Measurements from ENCODE around the gene GATAD2A.
"Not testable (repeated sequence)": the region's sequence is repeated elsewhere in the genome, so short reads cannot be mapped to it uniquely, and the experiment has no call there.

GATAD2A gene

DNA sequence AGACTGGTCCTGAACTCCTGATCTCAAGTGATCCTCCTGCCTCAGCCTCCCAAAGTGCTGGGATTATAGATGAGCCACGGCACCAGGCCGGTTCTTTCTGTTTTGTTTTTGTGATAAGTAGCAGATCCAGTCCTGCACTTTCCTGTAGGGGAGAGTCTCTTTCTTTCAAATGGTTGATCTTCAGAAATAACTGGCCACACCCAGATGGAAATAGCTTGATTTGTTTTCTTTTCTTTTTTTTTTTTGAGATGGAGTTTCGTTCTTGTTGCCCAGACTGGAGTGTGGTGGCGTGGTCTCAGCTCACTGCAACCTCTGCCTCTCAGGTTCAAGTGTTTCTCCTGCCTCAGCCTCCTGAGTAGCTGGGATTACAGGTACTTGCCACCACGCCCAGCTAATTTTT, 66.6 kb downstream of the GATAD2A start:
- DNase-seq: not testable (repeated sequence)

DNA sequence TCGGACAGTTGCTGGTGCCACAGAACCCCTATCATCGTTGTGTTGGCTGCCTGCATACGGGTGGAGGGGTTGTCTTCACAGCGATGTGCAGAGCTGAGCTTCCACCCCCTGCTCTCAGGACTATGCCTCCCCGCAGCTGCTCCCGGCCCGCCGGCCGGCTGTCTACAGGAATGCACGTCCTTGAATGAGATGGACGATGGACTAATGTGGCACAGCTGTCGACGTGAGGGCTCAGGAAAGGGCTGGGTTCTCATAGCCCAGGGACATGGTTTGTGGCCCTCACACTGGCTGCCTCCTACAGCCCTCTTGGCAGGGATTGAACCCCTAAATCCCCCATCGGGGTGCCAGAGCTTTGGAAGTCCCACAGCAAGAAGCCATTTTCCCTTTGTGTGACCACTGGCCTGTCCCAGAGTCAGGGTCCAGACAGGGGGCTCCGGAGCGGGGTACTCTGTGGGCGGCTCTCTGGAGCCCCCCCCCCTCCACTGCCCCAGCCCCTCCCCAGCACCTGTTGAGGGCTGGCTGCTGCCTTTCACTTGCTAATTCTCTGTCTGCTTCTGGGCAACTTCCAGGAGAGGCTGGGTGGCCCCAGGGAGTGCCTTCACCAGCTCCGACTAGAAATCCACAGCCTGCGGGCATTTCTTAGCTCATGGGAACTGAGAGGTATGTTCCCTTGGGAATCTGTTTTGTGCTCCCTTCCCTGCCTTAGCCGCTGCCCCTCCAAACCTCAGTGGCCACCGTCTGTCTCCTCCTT, 69.7 kb downstream of the GATAD2A start:
- no peak for DNase-seq

DNA sequence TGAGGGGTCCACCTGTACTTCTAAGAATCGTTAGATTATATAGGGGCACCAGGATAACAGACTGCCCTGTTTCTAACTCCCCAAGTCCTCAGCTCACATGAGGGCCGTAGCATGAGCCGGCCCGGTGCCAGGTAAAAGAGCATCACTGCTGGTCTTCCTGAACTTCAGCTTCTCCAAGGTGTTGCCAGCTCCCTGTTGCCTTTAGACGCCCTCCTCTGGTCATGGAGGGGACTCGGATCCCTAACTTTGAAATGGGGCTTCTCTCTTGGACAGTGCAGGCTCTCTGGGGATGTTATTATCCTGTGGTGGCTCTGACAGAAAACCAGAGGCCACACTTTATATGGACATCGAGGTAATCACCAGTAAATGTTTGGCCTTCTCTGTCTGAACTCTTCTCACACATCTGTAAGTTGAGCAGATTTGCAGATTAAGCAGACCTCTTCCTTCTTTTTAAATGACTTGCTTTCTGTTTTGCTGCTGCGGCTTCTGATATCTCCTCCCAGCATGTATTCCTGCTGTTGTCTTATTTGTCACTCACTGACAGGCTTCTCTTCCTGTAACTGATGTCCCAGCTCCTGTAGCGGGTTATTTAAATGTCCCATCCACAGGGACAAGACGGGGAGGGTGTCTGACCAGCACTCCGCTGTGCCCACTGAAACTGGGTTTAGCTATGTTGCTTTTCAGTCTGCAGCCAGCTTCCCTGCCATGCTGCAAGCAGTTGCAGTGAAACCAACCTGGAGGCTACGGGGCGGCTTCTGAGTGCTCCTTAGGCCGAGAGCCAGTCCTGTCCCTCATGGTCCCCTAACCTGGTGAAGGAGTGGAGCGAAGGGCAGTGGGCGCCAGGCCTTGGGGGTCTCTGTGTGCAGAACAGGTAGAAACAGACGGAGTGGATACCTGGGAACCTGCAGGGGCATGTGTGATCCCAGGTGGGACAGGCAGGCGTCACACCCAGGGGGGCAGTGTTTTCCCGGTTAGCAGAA, 70.7 kb downstream of the GATAD2A start:
- DNase-seq: no peak

DNA sequence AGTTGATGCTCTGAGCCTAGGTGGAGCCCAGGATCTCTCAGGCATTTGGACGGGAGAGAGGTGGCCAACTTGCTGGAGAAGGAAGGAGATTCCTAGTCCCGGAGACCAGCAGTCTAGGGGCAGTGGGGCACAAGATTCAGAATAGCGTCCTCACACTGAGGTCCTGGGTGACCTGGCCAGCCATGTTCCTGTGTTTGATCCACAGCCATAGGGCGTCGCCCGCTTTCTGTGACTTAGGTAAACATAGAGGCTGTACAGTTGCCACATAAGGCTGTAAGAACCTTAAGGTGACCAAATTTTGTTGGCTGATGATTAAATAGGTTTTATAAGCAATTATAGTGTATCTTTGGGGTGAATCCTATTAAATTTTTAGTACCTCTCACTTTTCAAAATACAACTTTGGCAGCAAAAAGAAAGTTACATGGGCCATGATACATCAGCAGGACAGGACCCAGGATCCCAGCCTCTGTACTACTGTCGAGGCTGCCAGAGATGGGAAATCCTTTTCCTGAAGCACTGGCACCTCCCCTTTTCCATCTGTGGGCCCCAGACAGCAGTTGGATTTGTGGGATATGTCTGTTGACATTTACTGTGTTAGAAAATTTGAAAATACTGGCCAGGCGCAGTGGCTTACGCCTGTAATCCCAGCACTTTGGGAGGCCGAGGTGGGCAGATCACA, 72.4 kb downstream of the GATAD2A start:
- no peak for DNase-seq

DNA sequence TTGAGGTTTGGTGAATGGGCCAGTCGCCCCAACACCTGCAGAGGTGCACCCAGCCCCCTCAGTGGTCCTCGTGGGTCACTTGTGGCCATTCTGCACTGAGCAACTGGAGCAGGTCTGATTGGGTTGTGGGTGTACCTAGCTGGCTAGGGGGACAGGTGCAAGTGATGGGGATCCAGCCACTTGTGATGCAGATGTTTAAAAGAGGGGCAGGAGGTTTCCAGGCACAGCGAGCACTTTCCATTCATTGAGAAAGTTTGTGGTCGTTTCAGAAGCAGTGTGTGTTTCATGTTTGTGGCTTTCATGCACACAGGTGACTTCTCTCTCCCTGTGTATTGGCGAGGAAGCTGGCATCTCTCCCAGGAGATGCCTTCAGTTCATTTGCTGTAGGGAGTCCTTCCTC, 75.2 kb downstream of the GATAD2A start:
- no peak for DNase-seq

DNA sequence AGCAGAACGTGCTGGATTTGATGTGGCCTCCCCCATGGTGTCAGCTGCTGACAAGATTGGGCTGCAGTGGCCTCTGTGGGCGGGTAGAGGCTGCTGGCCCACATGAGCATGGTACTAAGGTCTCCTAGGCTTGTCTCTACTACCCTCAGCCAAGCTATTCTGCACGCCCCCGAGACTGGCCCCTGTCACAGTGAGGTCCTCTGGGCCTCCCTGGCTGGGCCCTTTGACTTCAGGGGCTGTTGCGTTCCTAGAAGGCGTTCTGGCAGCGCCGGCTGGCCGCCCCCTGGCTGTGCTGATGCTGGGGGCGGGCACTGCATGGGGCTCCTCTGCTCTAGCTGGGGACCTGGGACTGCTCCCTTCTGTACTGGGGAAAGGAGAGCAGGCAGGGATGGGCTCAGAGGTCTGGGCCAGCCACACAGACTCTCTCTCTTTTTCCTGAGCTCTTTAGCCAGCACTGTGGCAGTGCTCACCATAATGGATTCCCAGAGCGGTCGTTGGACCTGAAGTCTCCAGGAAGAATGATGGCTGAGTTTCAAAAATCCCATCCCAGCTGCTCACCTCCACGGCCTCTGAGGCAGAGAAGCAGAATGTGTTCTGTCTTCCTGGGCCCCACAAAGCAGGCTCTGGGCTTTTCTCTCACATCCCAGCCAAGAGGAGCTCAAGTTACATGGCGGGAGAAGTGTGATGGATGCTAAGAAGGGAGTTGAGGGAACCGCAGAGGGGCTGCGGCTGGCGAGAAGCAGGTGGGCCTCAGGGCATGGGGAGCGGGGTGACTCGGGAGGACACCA, 77.5 kb downstream of the GATAD2A start:
- no peak for DNase-seq

DNA sequence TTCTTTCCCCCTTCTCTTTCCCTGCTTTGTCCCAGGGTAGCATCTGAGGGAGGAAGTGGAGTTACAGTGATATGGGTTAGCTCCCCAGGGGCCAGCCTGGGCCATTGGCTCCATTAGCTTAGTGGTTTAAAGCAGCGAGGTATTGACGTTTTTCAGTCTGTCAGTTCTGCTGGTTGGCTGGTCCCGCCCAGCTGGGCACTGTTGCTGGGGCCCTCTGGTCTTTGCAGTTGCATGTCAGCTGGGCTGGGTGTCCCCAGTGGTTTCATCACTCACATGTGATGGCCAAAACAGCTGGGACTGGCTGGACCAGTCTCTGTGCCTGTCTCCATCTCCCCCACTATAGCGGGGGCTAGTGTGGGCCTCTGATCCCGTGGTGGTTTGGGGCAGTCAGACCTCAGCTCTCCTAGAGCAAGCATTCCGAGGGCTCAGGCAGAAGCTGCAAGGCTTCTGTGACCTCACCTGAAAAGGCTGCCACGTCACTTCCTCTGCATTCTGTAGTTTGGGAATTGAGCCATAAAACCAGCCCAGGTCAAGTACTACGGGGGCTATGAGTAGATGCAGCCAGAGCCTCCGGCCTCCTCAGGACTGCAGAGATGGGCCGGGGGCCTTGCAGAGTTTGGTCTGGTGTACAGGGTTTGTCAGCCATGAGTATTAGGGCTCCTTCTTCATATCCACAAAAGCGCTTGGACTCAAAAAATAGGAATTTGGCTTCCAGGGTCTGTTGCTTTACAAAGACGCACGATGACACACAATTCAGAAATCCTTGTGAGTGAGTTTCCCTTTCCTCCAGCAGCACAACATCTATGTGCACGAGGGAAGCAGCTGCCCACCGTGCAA, 79.9 kb downstream of the GATAD2A start:
- DNase-seq: no peak

DNA sequence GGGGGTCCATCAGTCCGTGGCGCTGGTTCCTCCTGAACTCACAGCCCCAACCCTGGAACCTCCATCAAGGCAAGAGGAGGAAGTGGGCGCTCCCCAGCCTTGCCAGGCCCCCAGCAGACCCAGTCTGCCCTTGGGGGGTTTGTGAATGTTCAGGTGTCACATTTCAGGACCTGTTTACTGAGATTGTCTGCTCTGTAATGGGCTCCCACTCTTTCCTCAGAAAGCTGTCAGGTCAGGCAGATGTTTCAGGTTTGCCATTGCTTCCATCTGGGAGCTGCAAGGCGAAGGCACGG, 80.5 kb downstream of the GATAD2A start:
- no peak for DNase-seq

DNA sequence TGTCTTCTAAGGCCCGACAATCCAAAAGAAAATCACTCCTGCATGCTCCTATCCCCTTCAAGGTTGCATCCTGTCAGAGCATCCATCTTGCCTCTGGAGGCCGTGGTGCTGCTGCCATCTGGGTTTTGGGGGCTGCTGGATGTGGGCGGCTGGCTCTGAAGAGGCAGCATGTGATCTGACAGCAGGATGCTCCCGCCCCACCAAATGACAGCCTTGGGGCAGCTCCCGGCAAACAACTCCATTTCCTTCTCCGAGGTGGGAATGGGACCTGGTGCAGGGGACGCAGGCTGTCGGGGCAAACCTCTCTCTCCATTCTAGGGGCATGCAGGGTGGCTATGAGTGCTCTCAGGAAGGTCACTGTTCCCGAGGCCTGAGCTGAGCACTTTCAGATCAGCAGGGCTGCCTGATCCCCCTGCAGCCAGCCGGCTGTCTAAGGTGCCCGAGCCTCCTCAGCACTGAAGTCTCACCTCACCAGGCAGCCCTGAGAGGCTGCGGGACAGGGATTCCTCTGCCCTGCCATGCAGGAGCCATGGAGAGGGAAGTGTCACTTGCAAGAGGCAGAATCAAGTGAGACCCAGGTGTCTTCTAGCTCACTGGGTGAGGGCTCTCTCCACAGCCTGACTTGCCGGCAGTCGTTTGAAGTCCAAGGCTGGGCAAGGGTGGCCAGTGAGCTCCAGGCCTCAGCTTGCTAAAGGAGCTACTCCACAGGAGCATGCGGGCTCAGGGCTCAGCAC, 81.0 kb downstream of the GATAD2A start:
- DNase-seq: no peak

DNA sequence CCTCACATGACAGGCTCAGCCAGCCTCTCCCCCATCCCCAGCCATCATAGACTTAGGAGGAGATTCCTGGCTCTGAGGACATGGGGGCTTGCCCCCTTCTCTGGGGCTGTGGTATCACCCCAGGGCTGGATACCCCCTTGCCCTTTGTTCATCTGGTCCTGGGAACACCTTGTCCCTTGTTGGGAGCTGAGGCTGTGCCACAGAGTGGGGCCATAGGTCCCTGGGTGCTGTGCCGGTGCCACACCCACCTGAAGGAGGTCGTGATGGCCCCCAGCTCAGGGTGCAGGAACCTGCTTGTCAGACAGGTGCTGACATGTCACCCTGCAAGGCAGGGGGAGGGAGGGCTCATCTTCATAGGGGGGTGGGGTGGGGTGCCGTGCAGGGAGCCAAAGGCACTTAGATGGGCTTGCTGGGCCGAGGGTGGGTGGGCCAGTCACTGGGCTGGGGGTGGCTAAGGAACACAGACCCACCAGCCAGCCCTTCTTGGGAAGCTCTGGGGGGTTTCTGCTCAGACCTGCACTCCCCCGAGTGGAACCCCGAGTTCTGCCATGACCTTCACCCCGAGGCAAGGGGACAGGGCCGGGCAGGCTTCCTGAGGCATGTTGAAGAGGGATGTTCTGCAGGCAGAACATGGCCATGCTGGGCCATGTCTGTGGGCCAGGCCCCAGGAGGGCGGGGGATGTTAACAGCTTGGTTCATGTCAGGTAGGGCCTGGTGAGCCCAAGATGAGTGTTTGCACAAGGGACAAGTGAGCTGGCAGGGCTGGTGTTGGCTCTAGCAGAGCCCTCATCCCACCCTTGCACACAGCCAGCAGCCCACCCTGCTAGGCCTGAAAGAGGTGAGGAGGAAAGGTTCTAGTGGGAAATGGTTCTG, 81.8 kb downstream of the GATAD2A start:
- DNase-seq: no peak

DNA sequence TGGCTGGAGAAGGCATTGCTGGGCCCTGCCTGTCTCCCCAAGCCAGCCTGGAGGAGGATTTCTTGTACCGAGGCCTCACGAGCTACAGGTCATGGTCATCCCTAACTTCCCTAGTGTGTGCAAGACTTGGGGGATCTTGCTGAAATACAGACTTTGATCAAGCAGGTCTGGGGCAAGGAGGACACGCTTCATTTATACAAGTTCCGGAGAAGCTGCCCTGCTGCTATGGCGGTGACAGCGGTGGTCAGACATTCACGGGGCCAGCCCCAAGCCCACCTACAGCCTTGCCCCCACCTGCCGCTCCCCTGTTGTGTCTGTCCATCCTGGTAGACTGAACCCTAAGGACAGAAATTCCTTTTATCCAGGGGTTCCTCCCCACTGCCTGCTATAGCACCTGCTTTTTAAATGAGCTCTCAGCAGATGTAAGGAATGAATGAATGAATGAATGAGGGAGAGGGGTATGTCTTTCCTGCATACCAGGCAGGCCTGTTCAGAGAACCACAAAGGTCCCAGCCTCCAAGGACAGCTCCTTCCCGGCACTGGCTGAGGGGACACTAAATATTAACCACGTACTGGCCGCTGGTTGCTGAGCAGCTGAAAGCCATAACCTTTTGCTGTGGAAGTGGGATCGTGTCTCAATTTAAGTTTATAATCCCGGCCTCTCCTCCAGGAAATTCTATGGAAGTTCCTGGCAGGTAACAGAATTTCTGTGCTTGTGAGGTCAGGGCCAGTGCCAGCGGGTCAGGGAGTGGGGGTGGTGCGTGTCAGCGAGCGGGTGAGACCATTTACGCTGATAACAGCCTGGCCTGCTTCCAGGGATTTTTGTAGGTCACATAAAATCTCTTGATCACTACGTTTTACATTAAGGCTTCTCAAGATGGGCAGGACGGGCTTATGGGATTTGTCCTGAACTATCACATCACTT, 82.7 kb downstream of the GATAD2A start:
- DNase-seq: no peak

DNA sequence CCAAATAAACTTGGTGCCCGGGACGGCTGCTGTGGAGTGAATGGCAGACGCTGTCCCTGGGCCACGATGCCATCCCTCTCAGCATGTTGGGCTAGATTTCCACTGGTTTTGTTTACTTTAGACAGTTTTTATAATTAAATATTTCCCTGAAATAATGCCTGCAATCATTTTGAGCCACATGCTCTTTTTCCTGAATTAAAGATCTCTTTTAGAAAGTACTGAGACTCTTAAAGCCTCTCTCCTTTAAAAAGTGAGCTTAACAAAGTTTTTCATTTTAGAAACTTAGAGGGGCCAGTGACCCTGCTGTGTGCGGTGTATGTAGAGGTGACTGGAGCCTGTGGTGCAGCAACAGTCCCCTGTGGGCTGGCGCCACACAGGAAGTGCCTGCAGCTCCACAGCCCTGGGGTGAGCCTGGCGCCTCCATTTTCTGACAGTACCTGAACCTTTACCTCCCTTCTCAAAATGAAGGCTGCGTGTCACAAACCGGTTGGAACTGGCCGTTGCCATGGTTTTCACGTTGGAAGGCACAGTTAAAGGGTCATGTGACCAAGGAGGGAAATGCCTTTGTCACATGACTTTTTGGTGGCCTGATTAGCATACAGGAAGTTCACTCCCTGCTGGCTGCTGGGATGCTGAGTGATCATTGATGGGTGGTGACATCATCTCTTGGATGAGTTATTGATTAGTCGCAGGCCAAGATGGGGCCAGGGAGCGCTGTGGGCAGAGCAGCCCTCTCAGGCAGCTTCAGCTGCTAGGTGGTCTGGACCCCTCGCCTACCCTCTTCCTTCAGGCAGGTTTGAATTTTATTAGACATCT, 83.6 kb downstream of the GATAD2A start:
- DNase-seq: no peak

DNA sequence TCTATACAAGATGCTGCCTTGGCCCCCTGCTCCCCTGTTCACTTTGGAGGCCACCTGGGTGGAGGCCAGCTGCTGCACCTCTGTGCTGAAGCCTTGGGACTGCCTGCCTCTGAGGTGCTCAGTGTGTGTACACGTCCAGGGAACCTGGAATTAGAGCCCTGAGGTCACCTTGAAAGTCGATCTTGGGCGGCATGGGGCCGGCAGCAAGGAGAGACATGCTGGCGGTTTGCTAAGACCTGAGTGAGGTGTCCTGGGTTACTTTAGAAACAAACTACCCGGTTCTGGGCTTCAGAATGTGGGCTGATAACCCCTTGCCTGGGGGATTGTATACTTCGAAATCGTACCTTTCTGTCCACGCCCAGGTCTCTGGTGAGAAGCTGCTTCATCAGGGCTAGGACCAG, 84.3 kb downstream of the GATAD2A start:
- no peak for DNase-seq

DNA sequence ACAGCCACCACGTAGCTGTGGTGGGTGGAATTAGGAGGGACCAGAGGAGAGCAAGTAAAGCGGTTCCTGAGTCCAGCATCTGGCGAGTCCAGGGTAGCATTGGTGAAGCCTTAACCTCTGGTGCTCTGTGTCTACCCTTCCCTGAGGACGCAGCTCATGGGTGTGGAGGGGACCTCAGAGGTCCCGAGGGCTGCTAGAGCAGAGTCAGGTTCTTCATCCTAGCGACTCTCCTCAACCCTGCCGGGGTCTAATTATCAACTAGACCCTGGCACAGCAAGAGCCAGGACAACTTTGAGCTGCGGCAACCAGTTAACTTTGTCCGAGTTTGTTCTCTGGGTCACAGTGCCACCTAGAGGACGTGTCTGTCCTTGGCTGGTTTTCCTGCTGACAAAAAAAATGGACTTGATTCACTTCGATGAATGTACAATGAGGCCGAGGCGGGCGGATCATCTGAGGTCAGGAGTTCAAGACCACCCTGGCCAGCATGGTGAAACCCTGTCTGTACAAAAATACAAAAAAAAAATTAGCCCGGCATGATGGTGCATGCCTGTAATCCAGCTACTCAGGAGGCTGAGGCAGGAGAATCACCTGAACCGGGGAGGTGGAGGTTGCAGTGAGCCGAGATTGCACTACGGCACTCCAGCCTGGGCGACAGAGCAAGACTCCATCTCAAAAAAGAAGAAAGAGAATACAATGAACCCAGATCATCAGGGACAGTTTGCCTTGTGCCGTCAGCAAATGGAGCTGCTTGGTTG, 84.9 kb downstream of the GATAD2A start:
- peak; percentile 8 for DNase-seq

DNA sequence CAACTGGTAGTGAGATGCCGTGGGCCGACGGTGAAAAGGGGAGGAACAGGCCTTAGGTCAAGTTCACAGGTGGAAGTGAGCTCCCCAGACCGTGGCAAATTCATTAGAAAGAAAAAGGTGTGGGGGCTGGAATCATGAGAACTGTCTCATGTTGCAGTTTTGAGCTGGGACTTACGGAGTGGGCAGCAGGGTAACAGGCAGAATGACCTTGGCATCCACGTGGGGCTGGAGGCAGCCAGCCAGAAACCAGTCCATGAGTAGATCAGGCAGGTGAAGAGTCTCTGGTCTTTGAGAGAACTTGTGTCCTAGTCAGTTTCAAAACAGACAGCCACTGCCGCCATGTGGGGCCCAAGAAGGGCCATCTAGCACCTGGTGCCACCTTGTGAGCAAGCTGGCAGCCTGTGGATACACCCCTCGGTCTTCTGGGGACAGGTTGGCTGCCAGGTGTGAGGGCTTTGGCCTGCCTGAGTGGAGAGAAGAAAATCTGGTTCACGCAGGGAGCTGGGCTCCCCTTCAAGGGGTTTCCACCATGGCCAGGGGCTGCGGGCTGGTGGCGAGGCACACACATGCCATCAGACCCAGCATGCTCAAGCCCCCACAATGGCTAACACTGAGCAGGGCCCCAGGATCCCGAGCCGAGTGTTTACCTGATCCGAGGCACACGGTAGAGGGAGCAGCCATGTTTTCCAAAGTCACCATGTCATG, 86.0 kb downstream of the GATAD2A start:
- DNase-seq: no peak

DNA sequence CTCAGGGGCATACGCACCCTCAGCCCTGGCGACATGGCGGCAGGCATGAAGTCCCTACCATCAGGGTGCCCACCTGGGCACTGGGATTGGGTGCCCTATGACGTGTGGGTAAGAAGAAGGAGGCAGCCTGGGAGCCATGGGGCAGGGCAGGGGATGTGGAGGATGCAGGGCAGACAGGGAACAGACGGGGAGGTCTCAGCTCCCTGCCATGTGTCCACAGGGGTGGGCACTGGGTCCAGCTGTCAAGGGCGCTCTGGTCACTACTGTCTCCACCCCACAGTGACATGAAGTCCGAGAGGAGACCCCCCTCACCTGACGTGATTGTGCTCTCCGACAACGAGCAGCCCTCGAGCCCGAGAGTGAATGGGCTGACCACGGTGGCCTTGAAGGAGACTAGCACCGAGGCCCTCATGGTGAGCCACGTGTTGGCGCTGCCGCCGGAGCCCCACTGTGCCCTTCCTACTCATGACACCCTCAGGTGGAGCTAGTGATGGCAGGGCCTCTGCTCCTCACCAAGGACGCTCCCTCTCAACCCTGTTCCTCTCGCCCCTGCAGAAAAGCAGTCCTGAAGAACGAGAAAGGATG, 86.6 kb downstream of the GATAD2A start:
- DNase-seq: no peak
